Ectodermal cell (in vitro differentiated cells): ENCODE data around the gene PIKFYVE.

ENCODE experiments used
- H3K27ac ChIP-seq: 2 replicates; pipeline ENCODE4 v1.7.0; 2013; ENCODE audit warnings: mild to moderate bottlenecking, low read depth, low read length; ENCODE audit not compliant: insufficient read depth, poor library complexity, severe bottlenecking
- H3K27me3 ChIP-seq: 2 replicates; pipeline ENCODE4 v1.7.0; 2013; ENCODE audit warnings: mild to moderate bottlenecking, low read length; ENCODE audit not compliant: insufficient read depth, control insufficient read depth, poor library complexity, severe bottlenecking
- H3K36me3 ChIP-seq: one replicate; pipeline ENCODE4 v1.7.0; 2013; ENCODE audit warnings: low read length; ENCODE audit not compliant: control insufficient read depth, insufficient read depth
- H3K4me1 ChIP-seq: one replicate; pipeline ENCODE4 v1.7.0; 2013; ENCODE audit warnings: low read length; ENCODE audit not compliant: control insufficient read depth, insufficient read depth
- H3K4me3 ChIP-seq: 2 replicates; pipeline ENCODE4 v1.7.0; 2013; ENCODE audit warnings: low read depth, low read length, control low read depth; ENCODE audit not compliant: insufficient read depth
- H3K9me3 ChIP-seq: 2 replicates; pipeline ENCODE4 v1.7.0; 2013; ENCODE audit warnings: mild to moderate bottlenecking, low read length, moderate library complexity; ENCODE audit not compliant: control insufficient read depth
- WGBS, 2 experiments: methylation state at CpG; one replicate each; pipeline ENCODE4 v1.1.7; 2013; ENCODE audit warnings: missing lambda C conversion rate in 2 of 2; 5-methylcytosine and 5-hydroxymethylcytosine counted together

The PIKFYVE gene

DNA sequence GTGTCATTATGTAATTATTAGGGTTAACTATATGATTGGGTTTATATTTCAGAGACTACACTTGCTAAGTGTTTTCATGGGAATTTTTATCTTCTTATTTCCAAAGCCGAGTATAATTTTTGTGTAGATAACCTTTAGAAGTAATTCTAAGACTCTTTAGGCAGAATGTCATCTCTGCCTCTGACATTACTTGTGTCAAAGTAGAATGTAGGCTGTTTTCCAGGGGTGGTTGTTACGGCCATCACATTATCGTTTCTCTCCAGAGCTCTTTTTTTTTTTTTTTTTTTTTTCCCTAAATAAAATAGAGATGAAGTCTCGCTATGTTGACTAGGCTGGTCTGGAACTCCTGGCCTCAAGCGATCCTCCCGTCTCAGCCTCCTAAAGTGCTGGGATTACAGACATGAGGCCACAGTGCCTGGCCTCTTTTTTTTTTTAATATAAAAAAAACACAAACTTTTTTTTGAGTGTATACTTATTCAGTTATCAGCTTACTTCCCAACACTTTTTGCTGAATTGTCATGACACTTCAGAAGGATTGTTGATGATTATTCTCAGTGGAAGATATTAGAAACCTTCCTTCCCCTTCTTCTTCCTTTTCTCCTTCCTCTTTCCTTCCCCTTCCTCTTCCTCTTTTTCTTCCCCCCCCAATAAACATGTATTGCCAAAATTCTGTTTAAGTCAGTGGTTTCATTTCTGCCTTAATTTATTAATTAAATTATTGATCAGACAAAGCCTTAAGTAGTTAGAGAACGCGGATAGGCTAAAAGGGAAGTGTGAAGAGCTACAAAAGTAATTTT is 2.3 kb downstream of the PIKFYVE start:
- no peaks in the 10 kb centered on the region for H3K36me3 ChIP-seq
- 96% methylated on average over 5 to 8 of the region's 8 CpGs for WGBS, 2 experiments
- H3K27me3 ChIP-seq: no peaks in the 10 kb centered on the region
- no peaks in the 10 kb centered on the region for H3K9me3 ChIP-seq
- no peaks in the 10 kb centered on the region for H3K4me1 ChIP-seq
- peak overlapping the region; percentile 88 for H3K4me3 ChIP-seq
- no peak overlapping the region for H3K27ac ChIP-seq

DNA sequence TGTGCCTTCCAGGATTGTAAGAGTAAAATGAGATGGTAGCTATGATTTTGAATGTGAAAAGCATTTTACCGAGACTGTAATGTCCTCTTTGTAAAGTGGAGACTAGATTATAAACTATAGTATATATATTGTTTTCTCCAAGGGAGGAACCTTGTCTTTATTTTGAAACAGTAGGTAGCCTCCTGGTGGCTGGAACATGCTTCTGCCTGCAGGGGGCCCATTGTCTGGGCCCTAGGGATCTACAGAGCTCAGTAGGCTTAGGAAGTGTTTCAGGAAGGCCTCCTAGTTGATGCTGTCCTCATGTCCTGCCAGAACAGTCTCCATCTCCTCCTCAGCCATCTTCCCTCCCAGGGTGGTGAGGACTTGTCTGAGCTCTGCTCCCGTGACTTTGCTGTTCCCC is 3.0 kb downstream of the PIKFYVE start:
- 86 to 97% methylated on average over 2 of the region's 2 CpGs for WGBS, 2 experiments
- no peak overlapping the region for H3K4me3 ChIP-seq

DNA sequence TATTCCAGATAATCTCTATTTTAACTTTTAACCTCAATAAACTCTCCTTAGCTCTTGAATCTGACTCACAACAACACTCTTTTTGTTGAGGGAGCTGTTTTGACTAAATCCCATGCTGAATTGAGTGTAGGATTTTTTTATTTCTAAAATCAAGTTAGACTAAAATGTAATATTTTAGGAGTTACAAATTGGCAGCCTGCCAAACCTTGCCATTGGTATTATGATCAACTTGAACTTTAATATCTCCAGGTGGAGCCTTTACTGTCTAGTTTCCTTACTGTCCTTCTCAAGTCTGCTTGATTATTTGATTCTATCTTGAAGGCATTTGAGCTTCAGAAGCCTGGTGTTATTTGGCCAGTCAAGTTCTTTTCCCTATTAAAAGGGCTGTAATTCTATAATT is 8.7 kb downstream of the PIKFYVE start:
- no peaks in the 10 kb centered on the region for H3K4me1 ChIP-seq
- peaks cover 47% of the 10 kb centered on the region for H3K36me3 ChIP-seq
- no peak overlapping the region for H3K27ac ChIP-seq
- no peaks in the 10 kb centered on the region for H3K9me3 ChIP-seq
- H3K4me3 ChIP-seq: no peak overlapping the region
- no peaks in the 10 kb centered on the region for H3K27me3 ChIP-seq

More for the DNA sequence above, 3.0 kb downstream of the PIKFYVE start:
- Histone ChIP-seq H3K27ac (no peak overlapping the region), H3K9me3 (no peaks in the 10 kb centered on the region), H3K27me3 (no peaks in the 10 kb centered on the region), H3K4me1 (no peaks in the 10 kb centered on the region), H3K36me3 (no peaks in the 10 kb centered on the region)

DNA sequence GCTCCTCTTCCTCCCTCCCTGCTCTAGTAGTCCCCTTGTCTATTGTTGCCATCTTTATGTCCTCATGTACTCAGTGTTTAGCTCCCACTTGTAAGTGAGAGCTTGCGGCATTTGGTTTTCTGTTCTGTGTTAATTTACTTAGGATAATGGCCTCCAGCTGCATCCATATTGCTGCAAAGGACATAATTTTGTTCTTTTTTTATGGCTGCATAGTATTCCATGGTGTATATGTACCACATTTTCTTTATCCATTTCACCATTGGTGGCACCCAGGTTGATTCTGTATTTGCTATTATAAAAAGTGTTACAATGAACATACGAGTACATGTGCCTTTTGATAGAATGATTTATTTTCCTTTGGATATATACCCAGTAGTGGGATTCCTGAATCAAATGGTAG is 12.5 kb downstream of the PIKFYVE start:
- no peak overlapping the region for H3K27ac ChIP-seq
- no peaks in the 10 kb centered on the region for H3K4me1 ChIP-seq
- no peaks in the 10 kb centered on the region for H3K9me3 ChIP-seq
- H3K27me3 ChIP-seq: no peaks in the 10 kb centered on the region
- peaks cover 53% of the 10 kb centered on the region for H3K36me3 ChIP-seq
- H3K4me3 ChIP-seq: no peak overlapping the region
- 89 to 96% methylated on average over 2 of the region's 2 CpGs for WGBS, 2 experiments

DNA sequence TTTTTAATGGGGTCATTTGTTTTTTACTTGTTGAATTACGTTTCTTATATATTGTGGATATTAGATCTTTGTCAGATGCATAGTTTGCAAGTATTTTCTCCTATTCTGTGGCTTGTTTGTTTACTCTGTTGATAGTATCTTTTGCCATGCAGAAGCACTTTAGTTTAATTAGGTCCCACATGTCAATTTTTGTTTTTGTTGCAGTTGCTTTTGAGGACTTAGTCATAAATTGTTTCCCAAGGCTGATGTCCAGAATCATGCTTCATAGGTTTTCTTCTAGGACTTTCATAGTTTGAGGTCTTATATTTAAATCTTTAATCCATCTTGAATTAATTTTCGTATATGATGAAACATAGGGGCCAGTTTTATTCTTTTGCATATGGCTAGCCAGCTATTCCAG is 13.2 kb downstream of the PIKFYVE start:
- Histone ChIP-seq H3K9me3 (no peaks in the 10 kb centered on the region), H3K4me3 (no peak overlapping the region), H3K36me3 (peaks cover 52% of the 10 kb centered on the region), H3K27ac (no peak overlapping the region), H3K27me3 (no peaks in the 10 kb centered on the region), H3K4me1 (no peaks in the 10 kb centered on the region)
- WGBS, 2 experiments: 80 to 94% methylated on average over 2 of the region's 2 CpGs

DNA sequence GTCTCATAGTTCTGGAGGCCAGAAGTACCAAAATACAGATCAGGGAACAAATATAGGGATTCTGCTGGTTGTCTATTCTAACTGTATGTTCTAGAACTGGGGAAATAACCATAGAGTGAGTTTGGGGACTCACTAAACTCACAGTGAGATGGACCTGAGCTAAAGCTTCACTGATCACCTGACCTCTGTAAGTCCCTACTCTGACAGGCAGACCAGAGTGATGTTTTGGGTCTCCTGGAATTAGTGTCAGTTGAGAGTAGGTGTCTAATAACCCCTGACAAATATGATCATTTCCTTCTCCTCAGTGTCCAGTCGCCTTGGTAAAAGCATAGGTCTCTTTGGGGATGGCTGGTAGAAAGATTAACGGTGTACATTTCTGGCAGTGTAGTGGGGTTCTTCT is 14.2 kb downstream of the PIKFYVE start:
- no peak overlapping the region for H3K27ac ChIP-seq
- no peaks in the 10 kb centered on the region for H3K27me3 ChIP-seq
- H3K4me3 ChIP-seq: no peak overlapping the region
- no peaks in the 10 kb centered on the region for H3K9me3 ChIP-seq
- H3K4me1 ChIP-seq: no peaks in the 10 kb centered on the region
- H3K36me3 ChIP-seq: peaks cover 43% of the 10 kb centered on the region
- WGBS, 2 experiments: 97 to 100% methylated on average over 2 of the region's 2 CpGs

DNA sequence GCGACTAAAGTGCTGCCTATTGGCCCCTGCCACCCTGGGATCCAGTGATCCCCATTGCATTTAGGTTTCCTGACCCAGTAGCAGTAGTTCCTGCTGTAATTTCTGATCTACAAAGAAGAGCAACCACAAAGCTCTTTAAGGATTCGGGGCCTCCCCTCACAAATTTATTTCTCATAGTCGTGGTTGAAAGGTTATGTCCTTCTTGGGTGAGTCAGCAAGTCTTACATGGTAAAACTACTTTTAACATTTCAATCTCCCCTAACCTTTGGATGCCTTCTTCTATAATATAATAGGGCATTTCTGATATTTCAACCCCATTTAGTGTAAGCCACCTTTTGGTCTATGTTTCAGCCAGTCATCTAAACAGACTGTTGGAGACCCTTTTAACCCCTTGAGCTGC is 14.9 kb downstream of the PIKFYVE start:
- 93 to 98% methylated on average over 3 of the region's 3 CpGs for WGBS, 2 experiments
- no peaks in the 10 kb centered on the region for H3K27me3 ChIP-seq
- H3K27ac ChIP-seq: no peak overlapping the region
- H3K4me3 ChIP-seq: no peak overlapping the region
- H3K9me3 ChIP-seq: no peaks in the 10 kb centered on the region
- no peaks in the 10 kb centered on the region for H3K4me1 ChIP-seq
- peaks cover 38% of the 10 kb centered on the region for H3K36me3 ChIP-seq

DNA sequence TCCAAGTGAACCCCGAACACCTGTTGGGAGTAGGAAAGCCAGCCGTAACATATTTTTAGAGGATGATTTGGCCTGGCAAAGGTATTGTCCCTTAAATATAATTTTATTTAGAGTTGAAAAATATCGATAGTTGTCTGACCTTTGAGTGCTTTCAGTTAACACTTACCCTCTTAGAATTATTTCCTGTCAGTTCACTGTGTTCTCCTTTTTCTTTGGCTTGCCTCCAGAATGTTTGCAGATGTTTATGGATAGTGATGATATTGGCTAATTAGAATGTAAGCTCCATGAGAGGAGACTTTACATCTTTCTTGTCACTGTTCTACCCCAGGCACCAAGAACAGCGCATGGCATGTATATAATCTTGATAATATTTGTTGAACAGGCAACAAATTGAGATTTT is 19.8 kb downstream of the PIKFYVE start:
- Histone ChIP-seq H3K4me1 (no peaks in the 10 kb centered on the region), H3K4me3 (no peak overlapping the region), H3K36me3 (peaks cover 41% of the 10 kb centered on the region), H3K27me3 (no peaks in the 10 kb centered on the region), H3K27ac (no peak overlapping the region), H3K9me3 (peaks cover 2% of the 10 kb centered on the region)
- 98 to 99% methylated on average over 3 to 4 of the region's 4 CpGs for WGBS, 2 experiments

DNA sequence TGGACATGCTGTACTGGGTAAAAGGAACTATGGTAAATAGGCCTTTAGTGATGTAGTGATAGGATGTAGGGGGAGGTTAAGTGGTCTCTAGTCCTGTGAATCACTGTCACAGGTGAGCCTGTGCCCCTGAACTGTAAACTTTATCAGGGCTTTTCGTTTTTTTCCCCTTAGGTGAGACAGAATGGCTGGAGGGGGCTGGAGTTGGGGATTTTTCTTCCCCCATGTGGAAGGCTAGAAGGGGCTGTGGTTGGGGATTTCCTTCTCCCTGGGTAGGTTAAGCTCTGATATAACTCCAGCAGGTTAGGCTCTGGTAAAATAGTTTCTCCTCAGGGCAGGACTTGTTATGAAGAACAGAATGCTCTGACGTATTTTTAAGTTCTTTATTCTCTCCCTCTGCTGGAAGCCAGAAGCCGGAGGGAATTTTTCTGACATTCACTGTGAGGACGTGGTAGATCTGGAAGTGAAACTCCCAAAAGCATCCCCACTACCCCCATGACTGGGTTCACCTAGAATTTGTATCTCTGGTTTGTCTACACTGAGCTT is 28.5 kb downstream of the PIKFYVE start:
- no peaks in the 10 kb centered on the region for H3K4me1 ChIP-seq
- H3K4me3 ChIP-seq: no peak overlapping the region
- no peak overlapping the region for H3K27ac ChIP-seq
- peaks cover 2% of the 10 kb centered on the region for H3K9me3 ChIP-seq
- WGBS, 2 experiments: 86 to 88% methylated on average over 4 of the region's 4 CpGs
- peaks cover 20% of the 10 kb centered on the region for H3K36me3 ChIP-seq
- no peaks in the 10 kb centered on the region for H3K27me3 ChIP-seq

DNA sequence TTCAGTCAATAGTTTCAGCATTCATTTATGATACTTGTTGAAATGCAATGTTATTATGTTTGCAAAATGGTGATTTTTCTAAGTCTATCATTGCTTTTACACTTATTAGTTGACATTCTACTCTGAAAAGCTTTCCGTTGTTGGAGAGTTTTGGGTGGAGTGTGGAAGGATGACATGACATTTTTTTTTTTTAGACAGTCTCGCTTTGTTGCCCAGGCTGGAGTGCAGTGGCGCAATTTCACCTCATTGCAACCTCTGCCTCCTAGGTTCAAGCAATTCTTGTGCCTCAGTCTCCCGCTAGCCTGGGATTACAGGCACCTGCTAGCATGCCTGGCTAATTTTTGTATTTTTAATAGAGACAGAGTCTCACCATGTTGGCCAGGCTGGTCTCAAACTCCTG is 29.8 kb downstream of the PIKFYVE start:
- no peaks in the 10 kb centered on the region for H3K4me1 ChIP-seq
- no peaks in the 10 kb centered on the region for H3K27me3 ChIP-seq
- no peak overlapping the region for H3K27ac ChIP-seq
- no peak overlapping the region for H3K4me3 ChIP-seq
- 94 to 96% methylated on average over 4 of the region's 4 CpGs for WGBS, 2 experiments
- H3K9me3 ChIP-seq: no peaks in the 10 kb centered on the region
- H3K36me3 ChIP-seq: peaks cover 8% of the 10 kb centered on the region
